HG03103 (cell line): ENCODE data around the gene PTPRM.

Source experiments
- ATAC-seq: cut with Tn5 transposase; IDR thresholded peaks from one replicate; pipeline ENCODE4 v1.9.1; 2021; ENCODE audit warnings: low read depth; ENCODE audit not compliant: unreplicated experiment

Gene PTPRM

DNA sequence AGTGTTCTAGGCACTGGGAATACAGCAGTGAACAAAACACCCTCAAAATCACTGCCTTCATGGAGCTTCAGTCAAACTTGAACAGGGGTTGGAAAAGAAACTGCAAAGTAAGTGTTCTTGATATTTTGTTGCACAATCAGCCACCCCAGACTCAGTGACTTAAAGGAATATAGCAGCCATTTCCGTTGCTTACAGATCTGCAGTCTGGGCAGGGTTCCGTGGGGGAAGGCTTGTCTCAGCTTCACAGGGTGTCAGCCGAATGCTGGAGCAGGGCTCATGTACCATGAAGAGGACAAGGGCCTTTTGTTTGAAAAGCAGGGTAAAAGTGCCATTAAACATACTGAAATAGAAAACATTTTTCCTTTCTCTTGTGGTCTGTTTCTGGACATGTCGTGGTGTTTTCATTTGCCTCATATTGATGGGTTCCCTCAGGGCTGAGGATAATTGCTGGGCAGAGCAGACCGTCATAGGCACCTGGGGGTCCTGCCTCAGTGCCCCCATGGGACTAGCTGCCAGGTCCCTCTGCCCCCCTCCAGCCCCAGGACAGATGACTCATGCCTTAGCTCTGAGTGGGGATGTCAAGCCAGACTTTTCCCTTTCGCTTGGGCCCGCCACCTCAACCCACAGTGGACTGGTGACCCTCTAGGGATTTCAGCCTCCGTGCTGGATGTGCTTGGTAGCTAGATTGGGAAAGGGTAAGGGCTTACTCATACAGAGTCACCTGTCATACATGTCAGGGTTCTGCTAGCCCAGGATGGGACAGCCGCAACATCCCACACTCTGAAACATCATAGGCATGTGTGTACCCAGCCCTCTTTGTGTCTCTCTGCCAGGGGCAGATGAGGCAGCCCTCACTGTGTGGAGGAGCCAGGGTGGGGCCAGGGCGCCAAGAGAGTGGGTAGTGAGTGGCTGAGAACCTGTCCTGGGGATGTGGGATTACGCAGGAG is 96.5 kb downstream of the PTPRM start:
- ATAC-seq, result no peak

DNA sequence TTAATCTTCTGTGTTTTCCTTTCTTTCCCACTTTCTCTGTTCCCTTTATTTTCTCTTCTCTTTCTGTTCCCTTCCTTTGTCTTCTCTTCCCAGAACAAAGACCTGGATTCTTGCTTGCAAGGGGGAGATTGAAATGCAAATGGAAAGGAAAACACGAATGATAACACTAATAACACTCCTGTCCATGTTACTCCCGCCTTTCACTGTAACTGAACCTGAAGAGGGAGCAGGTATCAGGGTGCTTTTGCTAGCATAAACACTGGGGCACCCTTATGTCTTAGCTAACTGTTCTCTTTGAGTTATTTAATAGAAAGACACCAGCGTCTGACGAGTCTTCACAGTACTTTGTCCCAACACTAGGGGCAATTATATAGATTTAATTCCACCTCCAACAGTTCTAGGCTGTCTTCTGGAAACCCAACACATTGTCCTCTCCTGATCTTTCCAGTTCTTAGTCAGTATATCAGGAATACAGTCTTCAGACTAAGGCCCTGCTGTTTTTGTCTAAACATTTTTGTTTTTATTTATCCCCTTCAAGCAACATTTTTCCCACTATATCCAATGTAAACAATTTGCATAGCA is 99.2 kb downstream of the PTPRM start:
- no peak for ATAC-seq

DNA sequence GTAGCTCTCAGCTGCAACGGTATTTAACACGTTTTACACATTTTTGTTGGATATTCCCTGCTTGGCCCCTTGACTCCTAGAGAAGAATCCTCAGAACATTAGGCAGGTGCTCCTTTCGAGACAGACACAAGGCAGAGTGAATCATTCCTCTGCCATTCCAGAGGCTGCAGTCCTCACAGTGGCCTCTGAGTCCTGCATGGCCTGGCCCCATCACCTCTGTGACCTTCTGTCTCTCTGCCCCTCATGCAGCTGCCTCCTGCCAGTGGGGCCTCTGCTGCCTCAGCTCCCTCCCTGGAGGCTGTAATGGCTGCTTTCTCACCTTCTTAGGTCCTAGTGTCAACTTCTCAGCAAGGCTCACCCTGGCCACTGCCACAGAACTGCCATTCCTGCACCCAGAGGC is 101.3 kb downstream of the PTPRM start:
- ATAC-seq, result no peak

DNA sequence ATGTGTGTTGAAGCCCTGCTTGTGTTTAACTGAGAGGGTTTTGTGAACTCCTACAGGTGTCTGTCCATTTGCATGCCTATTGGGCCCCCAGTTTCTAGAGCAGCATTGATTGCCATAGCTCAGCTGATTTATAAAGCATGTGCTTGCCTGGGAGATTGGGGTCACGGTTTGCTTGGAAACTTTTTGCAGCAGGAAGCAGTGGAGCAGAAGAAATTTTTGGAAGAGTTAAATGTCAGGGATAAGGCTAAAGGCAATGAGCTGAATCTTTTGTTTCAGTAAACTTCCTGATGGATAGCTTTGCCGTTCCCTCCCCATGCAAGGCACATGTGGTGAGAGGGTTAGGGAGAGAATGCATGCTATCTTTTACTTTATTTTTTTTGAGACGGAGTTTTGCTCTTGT is 102.2 kb downstream of the PTPRM start:
- no peak for ATAC-seq

DNA sequence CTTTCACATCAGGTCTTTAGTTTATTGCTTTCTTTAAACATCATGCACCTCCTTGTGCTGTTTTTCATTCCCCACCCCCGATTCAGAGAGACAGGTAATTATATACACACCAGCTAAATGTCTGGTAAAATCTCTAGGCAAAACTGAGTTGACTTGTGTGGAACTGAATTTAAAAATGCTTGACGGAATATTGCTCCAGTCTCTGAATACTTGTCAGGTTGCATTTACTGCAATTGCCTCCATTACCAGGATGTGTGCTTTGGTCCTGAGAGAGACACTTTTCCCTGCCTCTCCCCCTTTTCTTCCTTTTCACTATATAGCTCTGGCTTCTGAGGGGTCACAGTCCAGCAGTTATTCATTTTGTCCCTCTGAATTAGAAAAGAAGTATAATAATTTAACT is 104.0 kb downstream of the PTPRM start:
- no peak for ATAC-seq

DNA sequence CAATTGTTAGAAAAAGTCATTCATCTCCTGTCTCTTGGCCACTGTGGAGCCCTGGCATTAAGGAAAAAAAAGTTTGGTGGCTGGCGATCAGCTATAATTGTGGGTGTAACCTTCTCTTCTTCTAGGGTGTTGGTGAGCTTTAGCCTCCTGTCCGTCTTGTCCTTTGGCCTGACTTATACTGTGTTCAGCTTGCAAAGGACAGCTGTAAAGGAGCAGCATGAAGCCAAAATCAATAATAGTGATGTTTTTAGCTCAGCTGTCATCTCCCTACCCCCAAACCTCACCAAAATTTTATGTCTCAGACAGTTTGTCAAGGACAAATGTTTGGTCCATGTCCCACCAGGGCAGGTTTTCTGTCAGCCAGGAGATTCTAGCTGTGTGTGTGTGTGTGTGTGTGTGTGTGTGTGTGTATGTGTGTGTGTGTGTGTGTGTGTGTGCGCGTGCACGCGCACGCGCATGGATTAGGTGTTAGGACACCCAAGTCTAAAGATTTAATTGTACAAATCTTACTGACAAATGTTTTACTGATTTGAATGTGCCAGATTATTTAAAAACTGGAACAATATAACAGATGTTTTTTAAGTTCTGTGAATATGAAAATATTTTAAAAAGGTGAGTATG is 109.2 kb downstream of the PTPRM start:
- ATAC-seq, result no peak

DNA sequence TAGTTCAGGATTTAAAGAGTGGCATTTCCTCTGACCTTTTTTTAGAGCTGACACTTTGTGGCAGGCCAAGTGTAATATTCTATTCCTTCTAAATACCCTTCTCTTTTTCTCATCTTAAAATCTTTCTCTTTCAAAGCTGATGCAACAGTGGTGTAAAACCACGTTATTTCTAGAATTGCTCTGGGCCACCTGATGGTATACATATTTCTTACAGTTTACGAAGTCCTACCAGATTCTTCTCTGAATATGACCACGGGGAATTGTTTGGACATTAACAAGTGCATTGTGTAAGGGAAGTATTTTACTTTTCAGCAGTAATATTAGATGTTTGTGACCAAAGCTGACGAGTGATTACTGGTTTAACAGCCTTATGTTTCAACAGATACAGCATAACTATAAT is 109.9 kb downstream of the PTPRM start:
- ATAC-seq, result no peak

- no peak for ATAC-seq
These were observed 110.3 kb downstream of the PTPRM start for GRCh38 chr18:7677424-7677823.

- ATAC-seq, result no peak
These were observed 111.3 kb downstream of the PTPRM start for GRCh38 chr18:7678389-7678788.

DNA sequence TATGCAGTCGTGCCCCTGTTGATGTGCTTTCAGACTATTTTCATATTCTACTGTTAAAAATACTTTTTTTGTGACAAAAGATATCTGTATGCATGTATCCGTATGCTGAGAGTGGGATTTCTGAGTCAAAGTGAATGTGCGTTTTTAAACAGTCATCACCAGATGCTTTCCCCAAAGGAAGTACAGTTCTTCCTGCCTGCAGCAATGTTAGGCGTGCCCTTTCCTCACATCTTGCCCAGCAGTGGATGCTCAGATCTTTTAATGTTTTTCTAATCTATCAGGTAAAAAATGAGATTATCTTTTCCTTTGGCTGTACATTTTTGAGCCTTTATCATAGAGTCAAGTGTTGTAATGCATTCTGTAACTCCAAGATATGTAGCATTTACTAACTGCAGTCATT is 111.7 kb downstream of the PTPRM start:
- ATAC-seq, result no peak

DNA sequence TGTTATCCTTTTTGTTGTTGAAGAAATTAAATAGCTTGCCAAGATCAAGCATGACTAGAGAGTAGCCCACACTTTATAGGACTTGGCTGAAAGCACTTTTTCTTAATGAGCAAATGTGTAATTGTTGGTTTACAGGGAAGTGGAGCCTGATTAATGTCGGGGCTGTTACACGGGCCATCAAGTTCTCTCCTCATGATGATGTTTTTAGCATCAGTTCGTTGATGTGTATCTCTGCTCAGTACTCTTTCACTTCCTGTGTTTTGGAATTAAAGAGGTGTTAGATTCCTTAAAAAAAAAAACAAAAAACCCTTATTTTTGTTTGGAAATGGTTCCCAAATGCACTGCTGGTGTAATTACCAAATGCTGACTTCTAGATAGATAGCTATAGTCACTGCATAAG is 114.2 kb downstream of the PTPRM start:
- no peak for ATAC-seq

DNA sequence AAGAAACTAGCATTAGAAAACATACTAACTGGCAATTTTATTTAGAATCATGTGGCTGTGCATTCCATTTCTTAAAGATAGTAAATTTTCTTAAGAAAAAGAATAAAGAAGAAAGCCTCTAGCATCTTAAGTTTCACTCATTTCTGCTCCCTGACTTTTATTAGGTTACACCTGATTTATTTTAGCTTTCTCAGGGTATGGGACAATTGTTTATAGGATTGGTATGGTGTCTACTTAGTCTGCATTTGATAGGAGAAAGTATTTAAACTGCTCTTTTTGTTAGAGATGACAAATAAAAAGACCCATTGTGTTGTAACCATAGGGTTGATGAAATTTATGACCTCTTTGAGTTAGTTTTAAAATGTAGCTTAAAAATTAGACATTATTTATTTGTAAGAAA is 115.2 kb downstream of the PTPRM start:
- ATAC-seq, result no peak

DNA sequence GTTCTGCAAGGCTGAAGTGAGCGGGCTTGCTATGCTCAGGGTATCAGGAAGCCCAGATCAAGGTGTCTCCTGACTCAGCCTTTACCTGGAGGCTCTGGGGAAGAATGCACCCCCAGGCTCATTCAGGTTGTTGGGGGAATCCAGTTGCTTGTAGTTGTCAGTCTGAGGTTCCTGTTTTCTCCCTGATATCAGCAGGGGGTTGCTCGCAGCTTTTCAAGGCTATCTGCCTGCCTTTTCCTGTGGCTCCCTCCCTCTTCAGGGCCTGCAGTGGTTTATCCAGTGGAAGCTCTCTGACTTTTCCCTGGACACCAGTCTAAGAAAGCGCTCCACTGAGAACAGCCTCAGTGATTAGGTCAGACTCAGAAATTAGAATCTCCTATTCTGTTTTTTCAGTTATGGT is 116.6 kb downstream of the PTPRM start:
- ATAC-seq, result no peak

DNA sequence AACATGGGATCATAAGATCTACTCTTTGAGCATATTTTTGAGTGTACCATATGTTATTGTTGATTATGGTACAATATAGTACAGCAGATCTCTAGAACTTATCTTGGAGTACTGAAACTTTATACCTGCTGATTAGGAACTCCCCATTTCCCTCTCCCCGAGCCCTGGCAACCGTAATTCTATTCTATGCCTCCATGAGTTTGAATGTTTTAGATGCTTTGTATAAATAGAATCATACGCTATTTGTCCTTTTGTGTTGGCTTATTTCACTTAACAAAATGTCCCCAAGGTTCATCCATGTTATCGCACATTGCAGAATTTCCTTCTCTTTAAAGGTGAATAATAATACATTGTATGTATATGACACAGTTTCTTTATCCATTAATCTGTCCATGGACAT is 117.2 kb downstream of the PTPRM start:
- ATAC-seq, result no peak

GRCh38 chr18:7684966-7685365 is 117.8 kb downstream of the PTPRM start:
- no peak for ATAC-seq

DNA sequence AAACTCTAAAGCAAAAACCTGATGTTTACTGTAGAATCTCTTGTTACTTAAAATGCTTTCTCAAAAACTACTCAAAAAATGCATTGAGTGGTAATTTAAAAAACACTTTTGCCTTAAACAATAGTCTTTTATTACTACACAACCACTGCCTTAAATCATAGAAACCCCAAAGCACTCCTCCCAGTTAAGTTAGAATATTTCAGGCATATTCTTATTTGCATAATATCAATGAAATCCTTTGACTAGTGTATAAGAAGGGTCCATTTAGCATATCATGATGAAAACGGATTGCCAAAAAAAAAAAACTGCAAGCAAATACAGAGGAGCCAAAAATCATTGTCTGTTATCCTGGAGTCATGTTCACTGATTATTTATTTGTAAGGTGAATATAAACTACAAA is 119.2 kb downstream of the PTPRM start:
- no peak for ATAC-seq

GRCh38 chr18:7688580-7688979 is 121.5 kb downstream of the PTPRM start:
- no peak for ATAC-seq

GRCh38 chr18:7691206-7691605 is 124.1 kb downstream of the PTPRM start:
- ATAC-seq, result no peak

DNA sequence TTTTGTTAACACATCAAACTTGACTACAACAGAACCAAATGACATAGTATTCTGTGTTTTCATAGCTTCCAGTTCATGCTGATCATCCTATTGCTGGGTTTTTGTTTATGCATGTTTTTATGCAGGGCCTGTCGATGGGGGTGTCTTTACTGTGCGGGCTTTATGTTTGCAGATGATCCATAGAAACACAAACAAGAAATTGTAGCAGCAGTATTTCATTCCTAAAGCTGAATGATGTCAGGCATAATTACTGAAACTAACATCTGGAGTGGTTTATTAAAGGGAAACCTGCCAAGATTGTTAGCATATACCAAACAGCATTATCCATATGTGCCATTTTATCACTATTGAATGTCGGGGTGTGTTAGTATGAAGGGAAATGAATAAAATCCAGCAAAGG is 129.7 kb downstream of the PTPRM start:
- ATAC-seq, result no peak

DNA sequence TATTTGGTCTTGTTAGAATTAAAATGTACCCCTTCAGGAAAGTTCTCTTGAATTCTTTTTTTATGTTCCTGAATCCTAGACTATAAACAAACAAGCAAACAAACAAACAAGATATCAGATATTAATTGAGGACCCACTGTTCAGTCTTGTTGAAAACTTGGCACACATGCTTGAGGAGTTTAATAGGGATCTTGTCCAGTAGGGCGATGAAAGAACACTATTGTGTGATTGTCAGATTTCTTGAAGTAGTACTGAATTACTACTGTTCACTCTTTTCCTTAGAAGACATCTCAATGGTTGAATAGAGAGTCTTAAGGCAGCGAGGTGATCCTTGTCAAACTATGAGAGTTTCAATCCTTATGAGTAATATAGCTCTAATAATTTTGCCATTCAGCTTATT is 130.2 kb downstream of the PTPRM start:
- no peak for ATAC-seq

DNA sequence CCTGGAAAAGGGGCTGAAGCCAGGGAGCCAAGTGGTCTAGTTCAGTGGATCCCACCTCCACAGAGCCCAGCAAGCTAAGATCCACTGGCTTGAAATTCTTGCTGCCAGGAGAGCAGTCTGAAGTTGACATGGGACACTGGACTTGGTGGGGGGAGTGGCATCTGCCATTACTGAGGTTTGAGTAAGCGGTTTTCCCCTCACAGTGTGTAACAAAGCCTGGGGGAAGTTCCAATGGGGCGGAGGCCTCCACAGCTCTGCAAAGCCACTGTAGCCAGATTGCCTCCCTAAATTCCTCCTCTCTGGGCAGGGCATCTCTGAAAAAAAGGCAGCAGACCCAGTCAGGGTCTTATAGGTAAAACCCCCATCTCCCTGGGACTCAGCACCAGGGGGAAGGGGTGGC is 144.4 kb downstream of the PTPRM start:
- no peak for ATAC-seq

GRCh38 chr18:7720395-7720794 is 153.3 kb downstream of the PTPRM start:
- ATAC-seq, result no peak
